Right lobe of liver (tissue), 4 donors: ENCODE data around the gene EEF1AKMT1.

Experiments used
- CTCF ChIP-seq, 4 donors: fragments of 200-600 bp in 3 of 4; fragments of 450-650 bp in 1 of 4; IDR thresholded peaks; one replicate each; pipeline versions ENCODE4 v1.5.1 to v1.8.0; 2016 to 2022; ENCODE audit warnings: antibody characterized with exemption in 4 of 4, mild to moderate bottlenecking in 2 of 4
- POLR2A ChIP-seq: fragments of 450-650 bp; IDR thresholded peaks from one replicate; pipeline ENCODE4 v1.6.1; 2017; ENCODE audit warnings: antibody characterized with exemption, mild to moderate bottlenecking
- donor health status: DM: no; HTN: no; CAD: no.
- donor health status: DM: no; HTN: no; CAD: no.
- donor health status: DM: no; HTN: yes; CAD: no.

DNA sequence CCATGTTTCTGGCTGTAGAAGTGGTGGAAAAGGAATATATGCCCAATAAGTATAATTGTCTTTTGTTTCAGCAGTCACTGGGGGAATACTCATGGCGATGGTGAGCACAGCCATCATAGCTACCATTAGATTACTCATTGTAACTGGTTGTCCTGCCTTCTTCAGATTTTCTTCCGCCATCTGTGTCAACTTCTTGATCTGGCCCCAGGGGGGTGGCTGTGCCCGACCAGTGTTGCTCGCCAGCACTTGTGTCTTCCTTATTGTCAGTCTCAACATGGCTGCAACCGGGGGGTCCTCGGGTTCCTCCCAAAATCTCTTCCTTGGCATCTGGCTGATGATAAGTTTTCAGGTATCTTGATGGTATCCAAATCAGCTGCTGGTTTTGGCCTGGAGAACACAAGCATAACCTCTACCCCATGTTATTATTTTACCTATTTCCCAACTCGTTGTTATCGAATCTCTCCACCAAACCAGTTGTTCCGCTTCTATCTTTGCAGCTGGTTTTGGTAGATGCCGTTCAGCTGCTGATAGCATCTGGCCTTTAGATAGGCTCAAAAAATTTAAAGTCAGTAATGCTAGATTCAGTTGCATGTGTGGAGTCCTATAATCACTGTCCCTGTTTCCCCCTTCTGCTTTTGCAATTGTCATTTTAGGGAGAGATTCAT, 93.2 kb downstream of the EEF1AKMT1 start:
- TF ChIP-seq POLR2A: no peak
- no peak for TF ChIP-seq CTCF (IDR thresholded peaks at IDR 0.05)
